ENCODE data around the gene KDM8.

The KDM8 gene

DNA sequence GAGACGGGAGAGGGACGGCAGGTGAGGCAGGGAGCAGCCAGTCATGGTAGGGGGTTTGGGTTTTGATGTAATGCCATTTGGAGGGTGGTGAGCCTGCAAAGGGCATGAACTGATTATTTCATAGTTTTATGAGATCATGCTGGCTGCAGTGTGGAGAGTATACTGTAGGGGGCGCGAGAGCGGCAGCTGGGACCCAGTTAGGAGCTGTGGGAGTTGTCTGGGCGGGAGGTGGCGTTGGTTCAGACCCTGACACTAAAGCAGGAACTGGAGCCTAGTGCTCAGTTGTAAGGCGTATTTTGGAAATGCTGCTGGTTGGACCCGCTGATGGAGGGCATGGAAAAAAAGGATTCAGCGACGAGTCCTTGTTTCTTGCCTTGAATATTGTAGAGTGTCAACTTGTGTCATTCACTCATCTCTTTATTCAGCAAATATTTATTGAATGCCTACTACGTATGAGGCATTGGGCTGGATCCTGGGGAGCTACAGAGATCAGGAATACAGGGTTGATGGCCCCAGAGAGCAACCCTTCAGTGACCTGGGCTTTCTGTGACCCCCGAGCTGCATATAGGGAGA, 23.7 kb upstream of the KDM8 start:
- peak; percentile 42 for DNase-seq (ENCODE audit: low read depth)
- TF ChIP-seq, protein P1, sequence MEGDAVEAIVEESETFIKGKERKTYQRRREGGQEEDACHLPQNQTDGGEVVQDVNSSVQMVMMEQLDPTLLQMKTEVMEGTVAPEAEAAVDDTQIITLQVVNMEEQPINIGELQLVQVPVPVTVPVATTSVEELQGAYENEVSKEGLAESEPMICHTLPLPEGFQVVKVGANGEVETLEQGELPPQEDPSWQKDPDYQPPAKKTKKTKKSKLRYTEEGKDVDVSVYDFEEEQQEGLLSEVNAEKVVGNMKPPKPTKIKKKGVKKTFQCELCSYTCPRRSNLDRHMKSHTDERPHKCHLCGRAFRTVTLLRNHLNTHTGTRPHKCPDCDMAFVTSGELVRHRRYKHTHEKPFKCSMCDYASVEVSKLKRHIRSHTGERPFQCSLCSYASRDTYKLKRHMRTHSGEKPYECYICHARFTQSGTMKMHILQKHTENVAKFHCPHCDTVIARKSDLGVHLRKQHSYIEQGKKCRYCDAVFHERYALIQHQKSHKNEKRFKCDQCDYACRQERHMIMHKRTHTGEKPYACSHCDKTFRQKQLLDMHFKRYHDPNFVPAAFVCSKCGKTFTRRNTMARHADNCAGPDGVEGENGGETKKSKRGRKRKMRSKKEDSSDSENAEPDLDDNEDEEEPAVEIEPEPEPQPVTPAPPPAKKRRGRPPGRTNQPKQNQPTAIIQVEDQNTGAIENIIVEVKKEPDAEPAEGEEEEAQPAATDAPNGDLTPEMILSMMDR (IDR thresholded peaks at IDR 0.05; ENCODE audit: low read depth, low read length, missing control alignments), result peak; percentile 96
- no peak overlapping the region for H3K4me3 ChIP-seq (ENCODE audit: low read depth, low read length)

DNA sequence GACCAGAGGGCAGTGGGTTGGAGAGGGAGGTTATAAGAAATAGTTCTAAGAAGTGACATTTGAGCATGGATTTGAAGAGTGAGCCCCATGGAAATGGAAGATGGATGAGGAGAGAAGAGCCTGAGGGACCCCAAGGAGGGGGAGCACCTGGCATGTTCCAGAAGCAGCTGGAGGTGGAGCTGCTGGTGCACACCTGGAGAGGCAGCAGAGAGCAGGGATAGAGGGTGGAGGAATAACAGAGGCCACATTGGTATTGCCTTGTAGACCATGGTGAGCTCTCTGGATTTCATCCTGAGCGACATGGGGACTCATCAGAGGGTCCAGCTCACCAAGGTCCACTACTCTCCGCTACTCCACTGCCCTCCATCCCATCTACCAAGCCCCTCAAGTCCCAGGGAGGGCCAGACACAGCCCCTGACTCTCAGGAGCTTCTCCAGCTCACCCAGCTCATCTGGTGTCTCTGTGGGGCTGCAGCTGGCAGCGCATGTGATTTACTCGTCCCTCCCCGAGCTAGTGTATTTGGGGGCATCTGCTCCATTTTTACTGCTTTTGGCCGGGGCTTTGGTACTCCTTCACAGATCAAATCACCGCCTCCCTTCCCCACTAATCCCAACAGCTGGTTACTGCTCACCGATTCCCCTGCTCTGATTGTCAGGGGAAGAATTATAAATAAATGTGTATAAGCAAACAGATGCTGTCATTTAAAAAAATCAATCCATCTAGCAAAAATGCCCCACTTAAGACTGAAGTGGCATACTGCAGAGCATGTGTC, 22.1 kb upstream of the KDM8 start:
- TF ChIP-seq, protein P1 (IDR thresholded peaks at IDR 0.05; ENCODE audit: low read depth, low read length, missing control alignments), result peak; percentile 40
- no peak overlapping the region for H3K4me3 ChIP-seq (ENCODE audit: low read depth, low read length)
- no peak for DNase-seq (ENCODE audit: low read depth)

DNA sequence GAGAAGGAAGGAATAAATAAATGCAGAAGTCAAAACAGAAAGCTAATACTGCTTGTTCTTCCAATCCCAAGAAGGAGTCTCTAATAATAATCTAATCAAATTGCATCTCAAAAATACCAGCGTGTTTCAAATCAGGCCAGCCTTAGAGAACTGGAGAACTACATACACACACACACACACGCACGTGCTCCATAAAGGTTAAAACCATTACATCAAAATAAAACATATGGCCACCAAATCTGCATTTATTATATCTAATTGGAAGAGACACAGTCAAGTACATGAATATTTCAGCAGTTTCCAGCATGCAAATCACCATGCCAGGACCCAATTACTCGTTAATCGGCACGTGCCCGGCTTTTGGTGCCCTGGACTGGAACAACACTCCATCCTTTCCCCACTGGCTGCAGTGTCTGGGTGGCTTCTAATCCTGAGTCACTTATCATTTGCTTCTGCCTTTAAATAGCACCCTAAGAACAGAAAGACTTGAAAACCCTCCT, 20.4 kb upstream of the KDM8 start:
- no peak for DNase-seq (ENCODE audit: low read depth)
- TF ChIP-seq, protein P1 (IDR thresholded peaks at IDR 0.05; ENCODE audit: low read depth, low read length, missing control alignments), result no peak
- H3K4me3 ChIP-seq (ENCODE audit: low read depth, low read length), result no peak overlapping the region

DNA sequence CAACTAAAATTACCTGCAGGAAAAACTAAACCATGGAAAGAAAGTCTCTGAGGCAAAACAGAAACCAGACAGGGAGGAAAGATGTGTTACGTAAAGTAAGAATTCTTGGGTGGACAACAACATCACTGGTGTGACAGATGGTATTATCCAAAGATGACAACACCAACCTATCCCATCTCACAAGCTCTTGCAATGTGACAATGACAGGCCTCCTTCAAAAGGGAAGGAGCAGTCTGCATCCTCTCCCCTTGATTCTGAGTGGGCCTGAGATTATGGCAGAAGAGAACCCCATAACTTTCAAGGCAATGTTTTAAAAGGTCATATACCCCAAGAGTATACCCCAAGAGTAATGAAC, 17.6 kb upstream of the KDM8 start:
- TF ChIP-seq, protein P1 (IDR thresholded peaks at IDR 0.05; ENCODE audit: low read depth, low read length, missing control alignments), result no peak

DNA sequence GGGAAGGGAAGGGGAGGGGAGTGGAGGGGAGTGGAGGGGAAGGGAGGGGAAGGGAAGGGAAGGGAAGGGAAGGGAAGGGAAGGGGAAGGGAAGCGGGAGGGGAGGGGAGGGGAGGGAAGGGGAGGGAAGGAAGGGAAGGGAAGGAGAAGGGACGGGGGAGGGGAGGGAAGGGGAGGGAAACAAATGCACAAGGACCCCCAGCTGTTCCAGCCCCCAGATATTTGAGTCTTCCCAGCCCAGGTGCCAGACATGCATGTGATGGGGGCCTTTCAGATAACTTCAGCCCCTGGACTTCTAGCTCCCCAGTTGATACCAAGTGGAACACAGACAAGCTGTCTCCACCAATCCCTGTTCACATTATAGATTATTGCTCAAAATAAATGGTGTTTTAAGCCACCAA, 14.7 kb upstream of the KDM8 start:
- TF ChIP-seq, protein P1 (IDR thresholded peaks at IDR 0.05; ENCODE audit: low read depth, low read length, missing control alignments), result no peak
- no peak for DNase-seq (ENCODE audit: low read depth)
- H3K4me3 ChIP-seq (ENCODE audit: low read depth, low read length), result no peak overlapping the region

More for the DNA sequence above, 17.6 kb upstream of the KDM8 start:
- no peak overlapping the region for H3K4me3 ChIP-seq (ENCODE audit: low read depth, low read length)
- no peak for DNase-seq (ENCODE audit: low read depth)

DNA sequence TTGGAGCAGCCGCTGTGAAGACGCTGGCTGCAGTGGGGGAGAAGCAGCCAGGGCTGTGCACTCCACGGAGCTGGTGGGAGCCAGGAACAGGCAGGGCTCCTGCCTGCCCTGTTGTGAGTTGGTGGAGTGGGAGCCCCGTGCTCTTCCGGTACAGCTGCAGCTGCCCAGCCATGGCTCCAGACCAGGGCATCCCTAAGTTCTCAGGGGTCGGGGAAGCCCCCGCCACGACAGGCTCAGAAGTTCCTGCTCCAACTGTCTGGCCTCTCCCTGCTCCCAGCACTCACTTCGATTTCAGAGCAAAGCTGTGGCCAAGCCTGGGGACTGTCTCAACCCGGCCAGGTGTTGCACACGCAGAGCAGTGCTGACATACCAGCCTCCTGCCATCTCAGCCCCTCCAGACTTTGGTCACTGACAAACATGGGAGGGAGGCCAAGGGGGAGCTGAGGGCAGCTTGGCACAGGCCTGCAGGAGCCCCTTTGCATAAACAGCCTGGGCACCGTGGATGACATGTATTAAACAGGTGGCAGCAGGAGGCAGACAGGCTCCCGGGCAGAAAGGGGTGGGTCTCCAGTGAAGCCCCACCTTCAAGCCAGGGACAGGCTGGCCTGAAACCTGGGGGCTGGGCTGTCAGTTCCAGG, 13.9 kb upstream of the KDM8 start:
- H3K4me3 ChIP-seq (ENCODE audit: low read depth, low read length), result no peak overlapping the region
- TF ChIP-seq, protein P1 (IDR thresholded peaks at IDR 0.05; ENCODE audit: low read depth, low read length, missing control alignments), result no peak
- no peak for DNase-seq (ENCODE audit: low read depth)

Measured in GM12864 (cell line).